IMR-90 (cell line): ENCODE data around the gene SSBP2. TPM values are rescaled to one million over a fixed set of nuclear protein-coding genes. Genes with fewer than 3 reads are reported as not detected.

Experiments
- ATAC-seq: fragments of 200-7000 bp; cut with Tn5 transposase; 2 replicates; pipeline ENCODE4 v1.9.1; 2020; ENCODE audit warnings: low read depth, mild to moderate bottlenecking, moderate library complexity
- BruUV-seq: library from RNA; stranded (reverse); fragments of 400-500 nt; replicated peaks from 2 replicates; lab custom pipeline; 2021; lab: Mats Ljungman, UMichigan
- CTCF ChIA-PET: fragments of 300-600 bp; formaldehyde crosslinking; extraction: SDS; loops from one replicate; lab custom pipeline; 2021; ENCODE audit warnings: antibody characterized with exemption; lab: Yijun Ruan, JAX
- POLR2A ChIA-PET: fragments of 300-600 bp; sonication (Branson Sonifier 250); formaldehyde crosslinking; loops from one replicate; lab custom pipeline; 2022; ENCODE audit warnings: antibody characterized with exemption; ENCODE audit not compliant: unreplicated experiment; lab: Charles Lee
- DNase-seq: peaks from one replicate; pipeline ENCODE4 v3.0.0; 2013
- H2AFZ ChIP-seq: replicated peaks from 2 replicates; pipeline ENCODE3; 2013; ENCODE audit warnings: low read length, mild to moderate bottlenecking; ENCODE audit not compliant: poor library complexity
- H2AK5ac ChIP-seq: 2 replicates; pipeline ENCODE4 v1.6.1; 2013; ENCODE audit warnings: low read depth, low read length, inconsistent platforms
- H2AK9ac ChIP-seq: replicated peaks from 2 replicates; pipeline ENCODE3; 2013; ENCODE audit warnings: mild to moderate bottlenecking, low read depth, low read length, moderate library complexity; ENCODE audit not compliant: poor library complexity
- H2BK120ac ChIP-seq: 2 replicates; pipeline ENCODE4 v1.6.1; 2013; ENCODE audit warnings: low read depth, low read length, inconsistent platforms
- H2BK15ac ChIP-seq: 3 replicates; pipeline ENCODE4 v1.6.1; 2013; ENCODE audit warnings: low read depth, low read length, inconsistent platforms
- H2BK20ac ChIP-seq: 2 replicates; pipeline ENCODE4 v1.6.1; 2013; ENCODE audit warnings: low read depth, mild to moderate bottlenecking, inconsistent platforms, low read length, moderate library complexity
- H2BK5ac ChIP-seq: 2 replicates; pipeline ENCODE4 v1.6.1; 2013; ENCODE audit warnings: mild to moderate bottlenecking, low read depth, low read length, inconsistent platforms; ENCODE audit not compliant: poor library complexity, severe bottlenecking
- H3K14ac ChIP-seq: replicated peaks from 2 replicates; pipeline ENCODE4 v1.6.1; 2013; ENCODE audit warnings: low read depth, low read length, inconsistent platforms
- H3K18ac ChIP-seq: 2 replicates; pipeline ENCODE4 v1.6.1; 2013; ENCODE audit warnings: low read depth, low read length, control low read depth
- H3K23ac ChIP-seq: 2 replicates; pipeline ENCODE4 v1.6.1; 2013; ENCODE audit warnings: low read depth, low read length, inconsistent platforms
- H3K27ac ChIP-seq: 2 replicates; pipeline ENCODE4 v1.5.1; 2013; ENCODE audit warnings: mild to moderate bottlenecking, control low read depth, low read length; ENCODE audit not compliant: insufficient read depth
- H3K27me3 ChIP-seq: 2 replicates; pipeline ENCODE4 v1.6.1; 2013; ENCODE audit warnings: low read length; ENCODE audit not compliant: control insufficient read depth, insufficient read depth
- H3K36me3 ChIP-seq: 2 replicates; pipeline ENCODE4 v1.6.1; 2013; ENCODE audit warnings: low read length, mixed read lengths; ENCODE audit not compliant: control insufficient read depth, insufficient read depth
- H3K4ac ChIP-seq: 2 replicates; pipeline ENCODE4 v1.6.1; 2013; ENCODE audit warnings: low read depth, low read length, inconsistent platforms
- H3K4me1 ChIP-seq: 2 replicates; pipeline ENCODE4 v1.6.1; 2013; ENCODE audit warnings: low read length, mixed read lengths; ENCODE audit not compliant: control insufficient read depth, insufficient read depth
- H3K4me2 ChIP-seq: 2 replicates; pipeline ENCODE4 v1.6.1; 2013; ENCODE audit warnings: low read depth, mild to moderate bottlenecking, control low read depth, low read length, moderate library complexity
- H3K4me3 ChIP-seq: 2 replicates; pipeline ENCODE4 v1.5.1; 2013; ENCODE audit warnings: low read depth, mild to moderate bottlenecking, control low read depth, low read length, moderate library complexity; ENCODE audit not compliant: insufficient read depth
- H3K56ac ChIP-seq: 2 replicates; pipeline ENCODE4 v1.6.1; 2013; ENCODE audit warnings: low read length, inconsistent platforms; ENCODE audit not compliant: insufficient read depth; ENCODE audit errors: extremely low read depth
- H3K79me1 ChIP-seq, 2 experiments: 2 replicates each; pipeline ENCODE4 v1.6.1; 2013; ENCODE audit warnings: low read length in 2 of 2, inconsistent platforms in 1 of 2, low read depth in 1 of 2
- H3K9ac ChIP-seq: 2 replicates; pipeline ENCODE4 v1.6.1; 2013; ENCODE audit warnings: low read depth, low read length, control low read depth
- H3K9me1 ChIP-seq: 2 replicates; pipeline ENCODE4 v1.6.1; 2013; ENCODE audit warnings: low read length, inconsistent platforms; ENCODE audit not compliant: insufficient read depth
- H3K9me3 ChIP-seq: 2 replicates; pipeline ENCODE4 v1.6.1; 2013; ENCODE audit warnings: low read length; ENCODE audit not compliant: control insufficient read depth, insufficient read depth
- H4K20me1 ChIP-seq: 2 replicates; pipeline ENCODE4 v1.6.1; 2013; ENCODE audit warnings: low read length, inconsistent platforms; ENCODE audit not compliant: insufficient read depth
- H4K5ac ChIP-seq: 2 replicates; pipeline ENCODE4 v1.6.1; 2013; ENCODE audit warnings: mild to moderate bottlenecking, low read depth, low read length, control low read depth
- H4K8ac ChIP-seq, 2 experiments: 2 replicates each; pipeline ENCODE4 v1.6.1; 2013; ENCODE audit warnings: low read depth in 2 of 2, low read length in 2 of 2, control low read depth in 1 of 2, inconsistent platforms in 1 of 2
- H4K91ac ChIP-seq: 2 replicates; pipeline ENCODE4 v1.6.1; 2013; ENCODE audit warnings: low read depth, low read length, inconsistent platforms; ENCODE audit not compliant: insufficient read depth
- BHLHE40 ChIP-seq: fragments of 150-350 bp; IDR thresholded peaks from 2 replicates; pipeline ENCODE4 v1.6.1; 2016; ENCODE audit warnings: mild to moderate bottlenecking, low read depth, low read length
- CEBPB ChIP-seq: IDR thresholded peaks from 2 replicates; pipeline ENCODE4 v1.6.1; 2012; ENCODE audit warnings: low read depth, low read length, improper control_type of control experiment
- CTCF ChIP-seq: conservative IDR thresholded peaks from 2 replicates; pipeline ENCODE4 v1.5.1; 2012; ENCODE audit warnings: mild to moderate bottlenecking, low read depth, low read length, improper control_type of control experiment
- MAFK ChIP-seq: IDR thresholded peaks from 2 replicates; pipeline ENCODE4 v1.6.1; 2012; ENCODE audit warnings: low read depth, low read length, improper control_type of control experiment
- MAZ ChIP-seq: IDR thresholded peaks from 2 replicates; pipeline ENCODE4 v1.6.1; 2012; ENCODE audit warnings: low read depth, mild to moderate bottlenecking, low read length, improper control_type of control experiment, moderate library complexity, borderline replicate concordance
- MXI1 ChIP-seq: IDR thresholded peaks from 2 replicates; pipeline ENCODE4 v1.6.1; 2012; ENCODE audit warnings: low read depth, mild to moderate bottlenecking, low read length, moderate library complexity, borderline replicate concordance
- NFE2L2 ChIP-seq: fragments of 150-350 bp; IDR thresholded peaks from 2 replicates; pipeline ENCODE4 v1.6.1; 2016; ENCODE audit warnings: low read depth, mild to moderate bottlenecking, low read length
- POLR2A ChIP-seq: IDR thresholded peaks from 2 replicates; pipeline ENCODE4 v1.6.1; 2012; ENCODE audit warnings: mild to moderate bottlenecking, low read depth, low read length
- RAD21 ChIP-seq: IDR thresholded peaks from 2 replicates; pipeline ENCODE4 v1.6.1; 2012; ENCODE audit warnings: low read length, improper control_type of control experiment
- RCOR1 ChIP-seq: IDR thresholded peaks from 2 replicates; pipeline ENCODE4 v1.6.1; 2012; ENCODE audit warnings: mild to moderate bottlenecking, low read length, improper control_type of control experiment; ENCODE audit not compliant: insufficient replicate concordance
- SMC3 ChIP-seq: fragments of 150-350 bp; IDR thresholded peaks from 2 replicates; pipeline ENCODE4 v1.6.1; 2016; ENCODE audit warnings: low read depth, mild to moderate bottlenecking, antibody characterized with exemption, low read length, moderate library complexity
- USF2 ChIP-seq: fragments of 150-350 bp; IDR thresholded peaks from 2 replicates; pipeline ENCODE4 v1.6.1; 2017; ENCODE audit warnings: mild to moderate bottlenecking, antibody characterized with exemption, low read length, low read depth
- WGBS, 2 experiments: methylation state at CpG; one replicate each; pipeline versions ENCODE4 v1.1.5 to v1.1.7; 2013; ENCODE audit warnings: missing lambda C conversion rate in 2 of 2; ENCODE audit not compliant: insufficient read length in 1 of 2; ENCODE audit errors: extremely low coverage in 2 of 2; 5-methylcytosine and 5-hydroxymethylcytosine counted together
- dilution Hi-C: fragments of 300-500 bp; cut with HindIII; formaldehyde crosslinking; loops from one replicate; pipeline ENCODE4 v1.14.3; 2018; ENCODE audit warnings: low sequenced_read_pairs; ENCODE audit not compliant: unreplicated experiment
- in situ Hi-C: fragments of 300-500 bp; cut with MboI; formaldehyde crosslinking; loops from 3 replicates; pipeline ENCODE4 v1.14.3; 2019; ENCODE audit warnings: low sequenced_read_pairs, inconsistent platforms, mixed read lengths
- intact Hi-C: fragments of 100-400 bp; cut with micrococcal nuclease; formaldehyde crosslinking; loops from 2 replicates; pipeline ENCODE4 v1.10.0; 2022
- polyA plus RNA-seq, 3 experiments: library from polyadenylated mRNA; depleted of rRNA; stranded (reverse); fragments of >200 nt; gene quantifications; 2 replicates each; pipeline ENCODE4 v1.2.3, GENCODE V29; 2012; ENCODE audit warnings: low replicate concordance in 1 of 3
- total RNA-seq: library from RNA; depleted of rRNA; stranded (reverse); fragments of >200 nt; gene quantifications from 2 replicates; pipeline ENCODE4 v1.2.3, GENCODE V29; 2012

SSBP2 gene
- total and polyA plus RNA-seq, 2 of the 4 experiments (the other 2 are of a cell fraction), result 38.4 to 42.7 TPM

GRCh38 chr5:81383867-81384266 is 367.0 kb downstream of the SSBP2 start:
- Histone ChIP-seq H2AFZ (no peak overlapping the region), H3K27ac (no peak overlapping the region), H3K36me3 (no peaks in the 10 kb centered on the region), H4K5ac (no peak overlapping the region), H3K18ac (no peak overlapping the region), H4K91ac (no peak overlapping the region), H3K4me3 (no peak overlapping the region), H3K4me1 (no peaks in the 10 kb centered on the region), H3K9me1 (no peaks in the 10 kb centered on the region), H2AK9ac (no peak overlapping the region), H3K9ac (no peak overlapping the region), H2AK5ac (no peak overlapping the region), H2BK20ac (no peak overlapping the region), H2BK120ac (no peak overlapping the region), H4K20me1 (no peaks in the 10 kb centered on the region), H3K56ac (no peak overlapping the region), H4K8ac (no peak overlapping the region), H3K27me3 (no peaks in the 10 kb centered on the region), H3K4ac (no peak overlapping the region), H2BK5ac (no peak overlapping the region), H3K79me1 (no peaks in the 10 kb centered on the region), H3K9me3 (no peaks in the 10 kb centered on the region), H3K4me2 (no peak overlapping the region), H2BK15ac (no peak overlapping the region), H3K23ac (no peak overlapping the region), H3K14ac (no peak overlapping the region)
- no CpG with 5 or more reads among the region's 2 CpGs for WGBS, 2 experiments
- ChIA-PET POLR2A (interaction anchor here (0.6 kb wide), 1 partner anchor 30 kb away, joined by 3 read pairs; no protein-coding TSS in a partner anchor), CTCF (interaction anchor here (1.7 kb wide), 1 partner anchor 10 kb away, joined by 4 read pairs; the partner anchor contains the start of gene ACOT12)
- intact Hi-C loops, result no loop called here
- no peak for DNase-seq
- BruUV-seq, result no TSS peak
- dilution Hi-C loops, result no loop called here
- in situ Hi-C loops, result no loop called here
- ATAC-seq, result no peak
- no peak for TF ChIP-seq MAFK
- TF ChIP-seq RCOR1, result no peak
- TF ChIP-seq SMC3, result no peak
- no peak for TF ChIP-seq POLR2A
- TF ChIP-seq MAZ, result no peak
- no peak for TF ChIP-seq RAD21
- TF ChIP-seq CTCF, result no peak
- TF ChIP-seq USF2, result no peak
- TF ChIP-seq BHLHE40, result no peak
- TF ChIP-seq NFE2L2, result no peak
- no peak for TF ChIP-seq CEBPB
- TF ChIP-seq MXI1, result no peak
